ENCODE results near the gene B4GALNT3.

Gene B4GALNT3

DNA sequence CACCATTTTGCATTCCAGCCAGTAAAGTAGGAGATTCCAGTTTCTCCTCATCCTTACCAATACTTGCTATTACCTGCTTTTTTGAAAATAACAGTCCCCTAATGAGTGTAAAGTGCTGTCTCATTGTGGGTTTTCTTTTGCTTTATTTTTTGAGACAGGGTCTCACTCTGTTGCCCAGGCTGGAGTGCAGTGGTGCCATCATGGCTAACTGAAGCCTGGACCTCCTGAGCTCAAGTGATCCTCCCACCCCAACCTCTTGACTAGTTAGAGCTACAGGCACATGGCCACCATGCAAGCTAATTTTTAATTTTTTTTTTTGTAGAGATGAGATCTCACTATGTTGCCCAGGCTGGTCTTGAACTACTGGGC is 142.9 kb downstream of the B4GALNT3 start:
- no peak for DNase-seq

DNA sequence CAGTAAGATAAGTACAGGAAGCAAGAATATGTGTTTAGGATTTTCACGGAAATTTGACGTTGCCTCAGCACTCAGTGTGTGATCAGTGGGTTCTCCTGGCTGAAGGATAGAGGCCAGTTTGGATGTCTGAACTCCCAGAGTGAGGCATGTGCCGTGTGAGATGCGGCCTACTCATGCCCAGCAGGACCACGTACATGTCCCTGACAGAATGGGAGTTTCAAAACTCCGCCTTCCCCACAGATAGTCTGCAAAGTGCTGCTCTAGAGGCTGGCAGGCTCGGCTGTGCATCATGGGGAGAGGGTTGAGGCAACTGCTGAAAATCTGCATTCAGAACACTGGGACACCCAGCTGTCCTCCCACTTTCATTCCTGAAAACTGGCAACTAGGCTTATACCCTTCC is 145.2 kb downstream of the B4GALNT3 start:
- DNase-seq, result no peak

- peak; percentile 35 for DNase-seq
These were observed 147.8 kb downstream of the B4GALNT3 start for GRCh38 chr12:607541-608001.

- DNase-seq, result no peak
These were observed 148.7 kb downstream of the B4GALNT3 start for GRCh38 chr12:608413-608812.

- DNase-seq, result no peak
These were observed 149.2 kb downstream of the B4GALNT3 start for GRCh38 chr12:608921-609320.

- DNase-seq, result no peak
These were observed 152.0 kb downstream of the B4GALNT3 start for GRCh38 chr12:611721-612120.

DNA sequence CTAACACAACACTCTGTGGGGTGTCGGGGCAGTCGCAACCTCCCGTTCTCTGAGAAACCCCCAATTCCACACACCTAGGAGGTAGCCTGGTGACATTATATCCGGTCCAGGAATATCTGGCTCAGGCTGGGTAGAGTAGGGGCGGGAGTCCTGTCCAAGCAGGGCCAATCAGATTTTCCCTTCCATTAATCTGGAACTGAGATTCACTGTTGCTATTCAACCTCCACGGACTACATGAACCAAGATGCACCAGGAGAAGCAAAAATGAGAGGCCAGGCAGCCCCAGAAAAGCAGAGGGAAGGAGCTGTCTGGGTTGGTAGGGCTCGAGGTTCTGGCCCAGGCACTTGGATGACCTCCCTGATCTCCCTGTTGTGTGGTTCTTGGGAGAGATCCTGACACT is 152.6 kb downstream of the B4GALNT3 start:
- no peak for DNase-seq

- DNase-seq, result no peak
These were observed 153.1 kb downstream of the B4GALNT3 start for GRCh38 chr12:612886-613285.

Measured in activated CD4-positive, alpha-beta T cell treated with anti-CD3 and anti-CD28 coated beads, Interleukin-2, amount 50 U/mL, for 16 hours (primary cell).